Endometrial microvascular endothelial cells (primary cell): ENCODE results near the gene PPM1N. TPM values are rescaled to one million over a fixed set of nuclear protein-coding genes. Genes with fewer than 3 reads are reported as not detected.

Experiments
- in situ Hi-C: cut with HindIII; loops from 2 replicates; pipeline ENCODE4 v1.10.0; 2017; ENCODE audit warnings: low sequenced_read_pairs, low pct_unique_long_range_greater_than_20kb; ENCODE audit errors: inconsistent ontology term
- total RNA-seq: library from RNA; depleted of rRNA; stranded (reverse); fragments of >200 nt; gene quantifications from one replicate; pipeline ENCODE4 v1.2.3, GENCODE V29; 2015; ENCODE audit errors: inconsistent ontology term

The PPM1N gene
- total RNA-seq, 1 donor from 2014 or later: 3.5 TPM

- in situ Hi-C loops: no loop called here
Observed at GRCh38 chr19:45469132-45469944, 28.9 kb upstream of the PPM1N start.

GRCh38 chr19:45469945-45470761 lies 28.1 kb upstream of the PPM1N start:
- in situ Hi-C loops: no loop called here

GRCh38 chr19:45470762-45471081 lies 27.5 kb upstream of the PPM1N start:
- in situ Hi-C loops: no loop called here

- in situ Hi-C loops: no loop called here
Observed at GRCh38 chr19:45471111-45471930, 26.9 kb upstream of the PPM1N start.

GRCh38 chr19:45471931-45472562 lies 26.2 kb upstream of the PPM1N start:
- in situ Hi-C loops: no loop called here

- in situ Hi-C loops: no loop called here
Observed at GRCh38 chr19:45472563-45473366, 25.5 kb upstream of the PPM1N start.

GRCh38 chr19:45473367-45473681 lies 24.9 kb upstream of the PPM1N start:
- in situ Hi-C loops: no loop called here

- in situ Hi-C loops: no loop called here
Observed at GRCh38 chr19:45473682-45474605, 24.3 kb upstream of the PPM1N start.

GRCh38 chr19:45474606-45475521 lies 23.4 kb upstream of the PPM1N start:
- in situ Hi-C loops: no loop called here

GRCh38 chr19:45475537-45476291 lies 22.5 kb upstream of the PPM1N start:
- in situ Hi-C loops: no loop called here

- in situ Hi-C loops: no loop called here
Observed at GRCh38 chr19:45476304-45476703, 21.9 kb upstream of the PPM1N start.

- in situ Hi-C loops: no loop called here
Observed at GRCh38 chr19:45477186-45477585, 21.1 kb upstream of the PPM1N start.

- in situ Hi-C loops: no loop called here
Observed at GRCh38 chr19:45477713-45478453, 20.4 kb upstream of the PPM1N start.

- in situ Hi-C loops: no loop called here
Observed at GRCh38 chr19:45478454-45479238, 19.6 kb upstream of the PPM1N start.
